Measurements from ENCODE around the gene XAF1.
"Not testable (repeated sequence)": the region's sequence is repeated elsewhere in the genome, so short reads cannot be mapped to it uniquely, and the experiment has no call there.

Gene XAF1

DNA sequence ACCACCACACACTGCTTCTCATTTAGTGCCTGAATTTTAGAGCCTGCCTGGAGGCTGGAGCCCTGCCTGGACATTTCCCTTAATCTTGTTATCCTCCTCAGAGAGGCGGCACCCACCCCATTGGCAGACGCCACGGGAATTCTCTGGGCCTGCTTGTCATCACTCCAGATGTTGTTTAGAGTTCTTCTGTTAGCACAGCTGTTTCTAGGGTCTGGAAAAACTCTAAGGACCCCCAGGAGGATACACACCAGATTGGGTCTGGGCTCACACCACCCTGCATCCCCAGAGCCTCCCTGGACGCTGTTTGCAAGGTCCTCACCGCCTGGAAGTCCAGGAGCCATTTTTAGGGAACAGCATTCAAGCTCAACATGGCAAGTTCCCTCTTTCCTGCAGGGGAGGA, 565 bp upstream of the XAF1 start:
- no peak for DNase-seq

DNA sequence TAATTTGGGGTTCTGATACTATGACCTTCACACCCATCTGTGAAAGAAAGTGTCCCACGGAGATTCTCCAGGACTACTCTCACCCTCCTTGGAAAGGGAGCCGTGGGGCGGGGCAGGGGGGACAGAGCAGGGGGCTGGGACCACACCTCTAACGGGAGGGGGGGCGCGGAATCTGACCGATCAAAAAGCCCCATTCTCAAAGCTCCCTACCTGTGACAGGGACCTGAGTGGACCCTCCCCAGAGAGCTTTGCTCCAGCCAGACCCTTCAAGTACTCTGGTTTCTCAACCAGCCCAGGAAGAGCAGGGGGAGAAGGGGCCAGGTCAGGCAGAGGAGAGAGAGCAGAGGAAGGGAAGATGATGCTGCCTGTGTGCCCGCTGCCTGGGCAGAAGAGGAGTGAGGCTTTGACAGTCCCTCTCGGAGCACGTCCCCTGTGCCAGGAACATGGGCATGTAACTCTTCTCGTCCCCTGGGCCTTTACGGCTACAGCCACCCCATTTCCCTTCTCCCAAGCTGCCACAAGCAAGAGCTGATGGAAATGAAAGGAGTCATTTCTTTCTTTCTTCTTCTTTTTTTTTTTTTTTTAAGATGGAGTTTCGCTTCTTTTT, 682 bp downstream of the XAF1 start:
- DNase-seq, result no peak

DNA sequence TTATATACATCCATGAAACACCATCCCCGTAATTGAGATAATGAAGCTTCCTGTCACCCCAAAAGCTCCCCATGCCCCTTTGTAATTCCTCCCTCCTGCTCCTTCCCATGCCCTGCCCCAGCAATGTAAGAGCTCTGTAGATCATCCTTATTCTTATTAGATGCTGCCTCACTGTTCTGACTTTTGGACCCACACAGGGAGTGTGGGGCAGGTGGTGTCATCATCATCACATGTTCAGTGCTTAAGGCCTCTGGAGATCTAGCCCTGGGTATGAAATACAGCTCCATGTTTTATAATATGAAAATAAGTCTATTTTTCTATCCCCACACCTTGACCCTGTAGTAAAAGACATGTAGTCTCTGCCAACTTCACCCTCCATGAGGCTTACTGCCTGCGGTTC, 1.9 kb downstream of the XAF1 start:
- no peak for DNase-seq

DNA sequence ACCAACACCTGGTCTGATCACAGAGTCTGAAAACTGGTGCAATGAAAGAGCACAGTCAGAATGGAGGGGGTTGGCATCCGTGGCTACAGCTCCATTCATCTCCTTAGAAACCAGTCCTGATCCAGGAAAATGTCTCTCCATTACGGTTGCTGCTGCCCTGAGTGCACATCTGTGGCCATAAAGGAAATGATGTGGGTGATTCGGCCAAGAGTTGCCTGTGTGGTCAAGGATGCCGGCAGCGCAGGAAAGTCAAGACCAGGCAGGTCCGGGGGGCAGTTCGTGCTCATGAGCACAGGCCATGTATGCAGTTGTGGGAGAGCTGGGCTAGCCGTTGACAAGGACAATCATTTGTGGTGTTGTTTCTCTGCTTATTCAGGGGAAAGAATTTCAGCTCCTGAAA, 5.9 kb downstream of the XAF1 start:
- no peak for DNase-seq

DNA sequence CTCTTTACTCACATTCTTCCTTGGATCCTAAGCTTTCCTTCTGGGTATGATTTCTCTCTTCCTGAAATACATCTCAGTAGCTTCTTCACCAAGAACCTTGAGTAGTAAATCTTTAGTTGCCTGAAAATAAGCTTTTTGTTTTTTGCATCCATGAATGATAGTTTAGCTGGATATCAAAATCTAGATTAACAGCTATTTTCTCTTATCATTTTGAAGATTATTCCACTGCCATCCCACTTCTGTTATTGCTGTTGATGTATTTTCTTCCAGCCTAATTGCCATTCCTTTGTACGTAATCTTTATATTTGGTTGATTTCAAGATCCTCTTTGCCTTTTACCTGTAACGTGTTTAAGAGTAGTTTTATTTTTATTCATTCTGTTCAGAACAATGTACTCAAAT, 12.6 kb downstream of the XAF1 start:
- no peak for DNase-seq

DNA sequence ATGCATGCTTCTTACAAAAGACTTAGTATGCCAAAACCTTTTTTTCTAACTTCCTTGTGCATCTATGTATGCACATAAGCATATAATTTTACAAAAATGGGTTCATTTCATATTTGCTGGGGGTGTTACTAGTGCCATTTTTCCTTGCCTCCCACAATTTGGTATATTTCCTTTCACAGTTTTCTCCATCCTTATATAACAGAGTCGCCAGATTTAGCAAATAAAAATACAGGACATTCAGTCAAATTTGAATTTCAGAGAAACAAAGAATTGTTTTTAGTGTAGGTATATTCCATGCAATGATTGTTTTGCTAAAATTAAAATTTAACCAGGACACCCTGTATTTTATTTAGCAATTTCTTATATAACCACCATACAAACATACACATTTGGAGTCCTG, 16.2 kb downstream of the XAF1 start:
- no peak for DNase-seq

DNA sequence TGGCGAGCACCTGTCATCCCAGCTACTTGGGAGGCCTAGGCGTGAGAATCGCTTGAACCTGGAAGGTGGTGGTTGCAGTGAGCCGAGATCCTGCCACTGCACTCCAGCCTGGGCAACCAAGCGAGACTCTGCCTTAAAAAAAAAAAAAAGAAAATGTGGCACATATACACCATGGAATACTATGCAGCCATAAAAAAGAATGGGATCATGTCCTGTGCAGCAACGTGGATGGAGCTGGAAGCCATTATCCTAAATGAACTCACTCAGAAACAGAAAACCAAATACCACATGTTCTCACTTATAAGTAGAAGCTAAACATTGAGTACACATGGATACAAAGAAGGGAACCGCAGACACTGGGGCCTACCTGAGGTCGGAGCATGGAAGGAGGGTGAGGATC, 19.1 kb downstream of the XAF1 start:
- DNase-seq, result not testable (repeated sequence)

DNA sequence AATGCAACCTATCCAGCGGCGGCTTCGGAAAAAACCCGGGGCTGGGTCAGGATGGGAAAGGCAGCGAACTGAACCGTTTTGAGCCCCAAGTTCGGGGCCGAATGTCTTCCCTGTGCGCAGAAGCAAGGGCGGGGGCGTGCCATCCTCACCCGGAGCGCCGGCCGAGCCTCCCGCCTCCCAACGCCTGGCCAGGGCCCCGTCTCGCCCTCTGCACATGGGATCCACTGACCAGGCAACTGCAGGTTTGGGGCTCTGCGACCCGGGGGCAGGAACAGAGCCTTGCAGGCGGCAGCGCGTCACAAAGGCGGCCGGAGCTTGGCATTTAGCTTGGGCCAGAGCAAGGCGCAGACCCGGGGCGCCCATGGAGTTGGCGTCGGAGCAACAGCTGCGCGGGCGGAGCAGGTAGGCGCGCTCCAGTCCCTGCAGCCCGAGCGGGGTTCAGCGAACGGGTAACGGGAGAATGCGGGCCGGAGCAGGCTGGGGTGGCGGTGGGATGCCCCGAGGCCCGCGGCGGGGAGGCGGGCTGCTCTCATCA, 20.1 kb downstream of the XAF1 start, which contains the start of gene FBXO39:
FBXO39 (plus strand) TSS at position 345 of the 535 bp plus-strand sequence. CDS start 3,654 bp downstream, outside the sequence.
- no peak for DNase-seq

DNA sequence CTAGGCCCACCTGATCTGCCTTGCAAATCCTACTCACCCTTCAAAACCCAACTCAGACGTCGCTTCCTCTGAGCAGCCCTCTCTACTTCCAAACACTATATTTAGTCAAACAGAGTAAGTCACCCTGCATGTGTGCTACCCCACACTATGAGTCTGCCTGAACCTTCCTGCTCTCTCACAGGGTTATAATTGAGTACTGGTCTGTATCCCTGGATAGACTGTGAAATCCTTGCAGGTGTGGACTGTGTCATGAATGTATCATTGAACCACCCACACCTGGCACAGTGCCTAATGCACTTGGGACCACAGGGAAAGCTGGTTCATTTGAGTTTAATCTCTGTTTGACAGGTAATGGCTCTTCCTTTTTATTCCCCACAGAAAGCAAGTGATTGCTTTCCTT, 23.6 kb downstream of the XAF1 start:
- DNase-seq, result no peak

DNA sequence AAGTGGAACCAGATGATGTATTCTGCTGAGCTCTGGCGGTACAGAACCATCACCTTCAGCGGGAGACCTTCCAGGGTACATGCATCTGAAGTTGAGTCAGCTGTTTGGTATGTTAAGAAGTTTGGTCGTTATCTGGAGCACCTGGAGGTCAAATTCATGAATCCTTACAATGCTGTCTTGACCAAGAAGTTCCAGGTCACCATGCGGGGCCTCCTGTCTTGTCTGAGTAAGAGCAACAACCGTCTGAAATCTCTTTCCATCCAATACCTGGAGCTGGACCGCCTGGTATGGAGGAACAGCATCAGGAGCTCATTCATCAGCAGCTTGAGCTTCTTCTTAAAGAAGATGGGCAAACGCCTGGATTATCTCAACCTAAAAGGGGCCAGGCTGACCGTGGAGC, 24.2 kb downstream of the XAF1 start:
- DNase-seq, result no peak

DNA sequence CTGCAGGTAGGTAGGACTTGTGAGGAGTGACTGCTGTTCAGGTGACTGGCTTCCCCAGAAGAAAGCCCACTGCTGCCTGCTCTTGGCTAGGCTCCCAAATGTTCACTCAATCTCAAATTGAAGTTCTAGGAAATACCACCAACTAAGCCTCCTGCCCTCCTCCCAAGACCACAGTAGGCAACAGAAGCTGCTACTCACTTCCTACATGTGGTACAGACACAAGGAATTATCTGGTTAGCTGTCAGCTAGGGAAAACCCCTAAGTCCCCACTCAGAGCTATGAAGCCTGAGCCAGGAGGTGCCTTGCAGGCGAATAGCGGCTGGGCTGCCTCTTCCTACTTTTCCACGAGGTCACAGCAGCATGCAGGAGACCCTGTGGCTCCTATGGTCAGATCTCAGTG, 25.0 kb downstream of the XAF1 start:
- no peak for DNase-seq

DNA sequence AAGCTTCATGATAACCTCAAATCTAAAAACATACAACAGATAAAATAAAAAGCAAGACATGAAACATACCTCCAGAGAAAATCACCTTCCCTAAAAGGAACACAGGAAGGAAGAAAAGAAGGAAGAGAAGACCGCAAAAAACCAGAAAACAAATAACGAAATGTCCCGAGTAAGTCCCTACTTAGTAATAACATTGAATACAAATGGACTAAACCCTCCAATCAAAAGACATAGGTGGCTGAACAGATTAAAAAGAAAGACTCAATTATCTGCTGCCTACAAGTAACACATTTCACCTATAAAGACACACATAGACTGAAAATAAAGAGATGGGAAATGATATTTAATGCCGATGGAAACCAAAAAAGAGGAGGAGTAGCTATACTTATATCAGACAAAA, 26.4 kb downstream of the XAF1 start:
- no peak for DNase-seq

DNA sequence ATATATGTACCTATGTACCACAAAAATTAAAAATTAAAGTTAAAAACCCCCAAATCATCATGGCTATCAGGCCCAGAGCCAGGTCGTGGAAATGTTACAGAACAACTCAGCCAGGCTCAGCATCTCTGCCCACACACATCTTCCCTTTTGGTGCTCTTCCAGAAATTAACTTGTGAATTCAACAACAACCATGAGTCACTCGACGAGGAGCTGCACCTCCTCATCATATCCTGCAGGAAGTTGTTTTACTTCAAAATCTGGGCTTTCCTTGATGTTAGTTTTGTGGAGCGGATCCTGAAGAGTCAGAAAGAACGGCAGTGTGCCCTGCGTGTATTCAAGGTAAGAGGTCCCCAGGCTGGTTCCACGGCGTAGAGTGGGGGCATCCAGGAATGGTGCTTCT, 30.8 kb downstream of the XAF1 start:
- DNase-seq, result no peak

DNA sequence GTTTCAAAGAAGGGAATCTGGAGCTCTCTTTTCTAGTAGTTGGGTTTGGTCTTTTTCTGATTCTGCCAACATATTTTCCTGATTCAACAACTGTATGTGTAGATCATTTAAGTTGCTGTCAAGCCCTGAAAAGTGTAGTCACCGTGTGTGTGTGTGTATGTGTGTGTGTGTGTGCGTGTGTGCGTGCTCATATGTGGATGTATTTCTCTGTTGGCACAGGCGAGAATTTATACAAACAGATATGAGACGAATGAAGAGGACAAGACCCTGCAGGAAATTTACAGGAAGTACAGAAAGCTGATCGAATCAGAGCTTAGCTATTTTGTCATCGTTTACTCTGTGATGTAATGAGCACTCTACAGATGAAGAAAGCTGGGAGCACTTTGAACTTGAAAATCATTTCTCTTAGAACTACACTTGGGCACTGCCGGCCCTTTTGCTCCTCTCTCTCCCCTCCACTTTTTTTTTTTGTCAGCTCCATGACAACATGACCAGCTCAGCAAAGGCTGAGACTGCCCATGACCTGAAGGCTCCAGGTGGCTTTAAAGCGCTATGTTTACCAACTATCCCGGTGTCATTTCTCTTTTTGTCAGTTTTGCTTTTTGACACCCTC, 31.3 kb downstream of the XAF1 start:
- no peak for DNase-seq

DNA sequence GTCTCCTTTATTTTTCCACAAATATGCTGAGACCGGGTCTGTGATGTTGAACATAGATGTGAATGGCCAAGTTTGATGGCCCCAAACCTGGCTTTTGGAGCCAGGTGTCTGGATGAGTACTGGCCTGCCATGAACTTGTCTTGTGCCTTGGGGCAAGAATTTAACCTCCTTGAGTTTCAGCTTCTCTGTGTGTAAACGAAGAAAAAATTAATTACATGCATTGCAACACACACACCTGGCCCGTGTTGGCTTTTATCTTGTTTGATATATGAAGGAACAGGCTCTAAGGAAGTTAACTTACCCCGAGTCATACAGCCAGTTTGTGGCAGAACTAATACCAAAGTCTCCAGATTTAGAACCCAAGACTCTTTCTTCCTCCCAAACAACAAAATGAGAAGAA, 33.3 kb downstream of the XAF1 start:
- DNase-seq, result no peak

DNA sequence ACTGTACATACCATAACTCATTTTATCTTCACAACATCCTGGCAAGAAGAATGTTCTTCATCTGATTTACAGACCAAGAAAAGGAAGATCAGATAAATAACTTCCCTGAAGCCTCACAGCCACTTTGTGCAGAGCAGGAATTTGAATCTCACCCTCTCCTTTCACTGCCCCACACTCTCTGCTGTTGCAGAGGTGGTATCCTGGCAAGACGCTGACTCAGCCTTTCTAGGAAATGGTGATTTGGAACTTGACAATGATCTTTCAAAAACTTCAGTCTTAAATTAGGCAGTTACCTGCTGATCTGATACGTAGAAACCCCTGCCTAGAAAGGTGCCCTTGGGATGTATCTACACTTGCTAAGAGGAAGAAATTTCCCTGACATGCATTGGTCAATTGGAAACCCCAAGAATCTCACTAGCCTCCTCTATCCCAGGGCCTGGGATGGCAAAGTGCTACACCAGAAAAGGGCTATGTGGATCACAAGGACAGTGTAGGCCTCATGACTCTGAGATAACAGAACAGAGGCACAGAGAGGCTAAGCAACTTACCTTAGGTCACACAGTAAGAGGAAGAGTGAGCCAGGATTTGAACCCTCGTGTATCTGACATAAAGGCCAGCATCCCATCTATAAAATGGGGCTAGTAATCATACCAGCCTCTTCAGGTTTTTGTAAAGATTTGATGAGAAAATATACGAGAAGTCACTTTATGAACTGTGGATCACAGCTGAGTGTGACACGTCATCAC, 38.1 kb downstream of the XAF1 start:
- DNase-seq, result no peak

DNA sequence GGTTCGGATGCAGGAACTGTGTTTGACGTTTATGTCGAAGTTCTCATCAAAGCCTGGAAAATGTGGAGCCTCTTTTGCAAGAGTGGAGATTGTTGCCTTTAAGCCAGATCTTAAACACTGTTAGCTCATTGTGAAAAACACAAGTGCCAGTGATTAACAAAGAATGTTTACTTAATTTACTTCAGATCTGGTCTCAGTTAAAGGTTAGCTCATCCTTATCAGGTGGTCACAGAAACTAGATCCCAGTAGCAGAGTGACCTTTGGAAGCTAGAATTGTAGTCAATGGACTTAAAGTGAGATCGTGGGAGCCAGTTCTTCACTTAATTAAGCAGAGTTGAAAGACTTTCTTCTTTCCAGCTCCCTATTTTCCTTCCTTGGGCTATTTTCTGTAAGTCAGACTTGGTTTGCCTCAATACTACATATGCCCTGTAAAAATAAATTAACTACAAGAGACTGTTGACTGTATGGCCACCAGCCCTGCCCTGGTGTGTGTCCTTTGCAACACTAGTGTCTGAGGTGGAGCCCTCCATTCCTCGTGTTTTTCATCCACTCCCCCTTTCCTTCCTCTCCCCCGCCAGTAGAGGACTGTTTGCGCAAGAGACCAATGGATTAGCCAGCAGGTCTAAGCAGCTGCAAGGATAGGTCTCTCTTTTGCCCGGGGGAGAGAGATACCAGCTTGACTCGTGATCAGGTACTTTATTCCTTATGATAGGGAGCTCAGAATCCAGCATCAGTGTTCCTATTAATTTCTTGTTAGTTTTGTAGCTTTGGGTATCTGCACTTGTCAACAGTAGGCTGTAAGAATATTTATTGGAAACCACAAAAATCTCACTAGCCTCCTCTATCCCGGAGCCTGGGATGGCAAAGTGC, 40.4 kb downstream of the XAF1 start:
- no peak for DNase-seq

DNA sequence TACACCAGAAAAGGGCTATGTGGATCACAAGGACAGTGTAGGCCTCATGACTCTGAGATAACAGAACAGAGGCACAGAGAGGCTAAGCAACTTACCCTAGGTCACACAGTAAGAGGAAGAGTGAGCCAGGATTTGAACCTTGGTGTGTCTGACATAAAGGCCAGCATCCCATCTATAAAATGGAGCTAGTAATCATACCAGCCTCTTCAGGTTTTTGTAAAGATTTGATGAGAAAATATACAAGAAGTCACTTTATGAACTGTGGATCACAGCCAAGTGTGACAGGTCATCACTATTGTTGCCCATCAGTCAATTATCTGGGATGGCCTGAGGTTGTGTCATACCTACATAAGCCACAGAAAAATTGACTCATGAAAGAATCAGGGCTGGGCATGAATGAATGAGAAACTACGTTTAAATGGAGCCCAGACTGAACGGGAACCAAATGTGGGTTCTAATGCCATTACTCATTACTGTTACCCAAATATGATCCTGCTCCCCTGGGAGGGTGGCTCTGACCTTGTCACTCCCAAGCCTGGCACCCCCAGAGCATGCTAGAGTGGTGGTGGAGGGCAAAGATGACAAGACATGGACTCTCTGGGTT, 41.1 kb downstream of the XAF1 start:
- DNase-seq, result no peak

DNA sequence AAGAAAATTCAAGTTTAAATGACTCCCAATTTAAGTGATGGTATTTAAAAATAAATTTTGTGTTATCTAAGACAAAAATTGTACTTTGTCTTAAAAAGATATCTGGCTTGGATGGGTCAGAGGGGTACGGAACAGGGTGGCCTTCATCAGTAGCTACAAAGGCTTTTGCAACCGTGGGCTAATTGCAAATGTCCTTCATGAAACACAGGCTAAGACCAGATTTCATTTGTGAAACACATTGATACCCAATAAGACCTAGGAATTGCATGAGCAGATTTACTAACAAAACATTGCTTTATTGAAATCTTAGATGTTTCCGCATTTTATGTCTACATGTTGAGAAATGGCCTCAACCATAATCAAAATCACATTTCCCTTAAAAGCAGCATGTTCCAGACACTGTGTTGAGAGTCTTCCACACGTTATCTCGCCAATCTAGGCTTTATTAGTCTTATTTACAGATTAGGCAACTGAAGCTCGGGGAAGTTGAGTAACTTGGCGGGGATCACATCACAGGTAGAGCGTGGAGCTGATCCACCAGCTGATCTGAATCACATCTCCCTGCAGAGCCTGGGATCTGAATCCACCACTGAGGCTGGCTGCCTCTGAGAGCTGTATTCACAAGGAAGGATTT, 42.0 kb downstream of the XAF1 start:
- no peak for DNase-seq

DNA sequence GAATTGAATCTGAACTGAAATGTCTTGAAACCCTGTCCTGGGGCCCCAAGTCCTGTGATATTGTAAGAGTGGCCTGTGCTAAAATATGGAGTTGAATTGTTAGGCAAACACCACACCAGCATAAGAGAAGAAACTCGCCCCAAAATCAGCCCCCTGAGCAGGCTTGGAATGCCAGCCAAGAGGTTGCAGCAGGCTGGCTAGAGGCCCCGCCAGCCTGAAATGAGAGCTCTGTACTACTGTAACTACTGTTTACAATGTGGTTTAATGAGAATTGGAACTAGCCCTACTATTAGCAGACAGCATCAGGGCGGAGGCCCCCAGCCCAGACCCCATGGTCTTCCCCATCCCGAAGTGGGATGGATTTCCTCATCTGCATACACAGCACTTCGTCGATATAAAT, 43.9 kb downstream of the XAF1 start:
- no peak for DNase-seq

DNA sequence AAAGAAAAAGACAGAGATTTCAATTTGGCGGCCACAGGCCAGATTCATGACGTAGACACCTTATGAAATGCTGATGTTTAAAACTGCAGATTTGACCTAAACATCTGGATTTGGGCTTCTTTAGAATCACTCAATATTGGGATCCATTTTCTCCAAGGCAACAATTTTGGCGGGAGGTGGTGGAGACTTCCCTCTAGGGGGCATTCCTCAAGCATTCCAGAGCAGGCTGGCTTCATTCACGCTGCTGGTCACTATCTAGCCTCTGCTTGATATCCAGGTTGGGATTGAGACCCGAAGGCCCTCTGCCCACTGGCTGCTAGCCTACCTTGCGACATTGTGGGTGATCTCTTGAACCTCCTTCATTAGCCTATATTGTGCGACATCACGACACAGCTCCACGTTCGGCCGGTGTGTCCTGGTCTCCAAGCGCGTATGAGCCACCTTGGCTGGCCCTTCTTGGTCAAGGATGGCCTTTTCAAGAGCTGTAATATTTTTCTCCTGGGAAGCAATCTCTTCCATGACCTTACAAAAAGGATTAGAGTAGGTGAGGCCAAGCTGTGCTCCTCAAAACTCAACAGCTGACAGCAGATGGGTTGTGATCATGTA, 44.7 kb downstream of the XAF1 start:
- no peak for DNase-seq

DNA sequence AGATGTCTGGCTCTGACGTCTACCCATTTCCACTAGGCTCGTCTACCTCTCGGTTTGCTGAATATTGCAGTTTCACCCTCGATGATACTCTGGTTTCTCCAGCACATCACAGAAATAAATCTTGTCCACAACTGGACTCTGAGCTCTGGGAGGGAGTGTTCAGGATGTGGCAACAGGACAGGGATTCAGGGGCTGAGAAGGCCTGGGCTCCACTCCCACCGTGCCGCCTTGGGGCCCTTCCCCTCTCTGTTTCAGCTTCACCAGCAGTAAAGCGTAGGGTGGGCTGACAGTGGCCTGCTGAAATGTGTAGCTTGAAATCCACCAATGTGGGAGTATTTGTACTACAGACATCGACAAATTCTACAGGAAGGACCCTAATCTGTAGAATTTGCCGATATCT, 55.7 kb downstream of the XAF1 start:
- DNase-seq, result no peak

Measured in activated naive CD4-positive, alpha-beta T cell treated with anti-CD3 and anti-CD28 coated beads, Interleukin-2, amount 50 U/mL, for 16 hours (primary cell).